ENCODE data around the gene CNP. TPM values are rescaled to one million over a fixed set of nuclear protein-coding genes. Genes with fewer than 3 reads are reported as not detected.

The CNP gene
- total RNA-seq, 1 donor from 2014 or later, result 72.9 TPM

GRCh38 chr17:41970901-41971331 is 4.3 kb downstream of the CNP start:
- no peak for TF ChIP-seq CTCF (IDR thresholded peaks at IDR 0.05)
- H3K4me1 ChIP-seq, result peaks cover 0 to 4% of the 10 kb centered on the region in 2 donors
- H3K4me3 ChIP-seq, result no peak overlapping the region
- H3K27me3 ChIP-seq, result no peaks in the 10 kb centered on the region
- H3K36me3 ChIP-seq, result peaks cover 36 to 56% of the 10 kb centered on the region in 2 donors
- DNase-seq (ENCODE audit: low spot score in 2 of 2), result no peak
- H3K27ac ChIP-seq, result no peak overlapping the region
- intact Hi-C loops (cut with DNase I), result no loop called here
- H3K9me3 ChIP-seq, result no peaks in the 10 kb centered on the region

- TF ChIP-seq CTCF (IDR thresholded peaks at IDR 0.05), result no peak
- intact Hi-C loops (cut with DNase I), result no loop called here
- DNase-seq (ENCODE audit: low spot score in 2 of 2), result no peak
- Histone ChIP-seq H3K4me3 (no peak overlapping the region), H3K4me1 (peaks cover 0 to 4% of the 10 kb centered on the region in 2 donors), H3K9me3 (no peaks in the 10 kb centered on the region), H3K27ac (no peak overlapping the region), H3K27me3 (no peaks in the 10 kb centered on the region), H3K36me3 (peaks cover 41 to 66% of the 10 kb centered on the region in 2 donors)
Observed at GRCh38 chr17:41971721-41972523, 5.3 kb downstream of the CNP start.

DNA sequence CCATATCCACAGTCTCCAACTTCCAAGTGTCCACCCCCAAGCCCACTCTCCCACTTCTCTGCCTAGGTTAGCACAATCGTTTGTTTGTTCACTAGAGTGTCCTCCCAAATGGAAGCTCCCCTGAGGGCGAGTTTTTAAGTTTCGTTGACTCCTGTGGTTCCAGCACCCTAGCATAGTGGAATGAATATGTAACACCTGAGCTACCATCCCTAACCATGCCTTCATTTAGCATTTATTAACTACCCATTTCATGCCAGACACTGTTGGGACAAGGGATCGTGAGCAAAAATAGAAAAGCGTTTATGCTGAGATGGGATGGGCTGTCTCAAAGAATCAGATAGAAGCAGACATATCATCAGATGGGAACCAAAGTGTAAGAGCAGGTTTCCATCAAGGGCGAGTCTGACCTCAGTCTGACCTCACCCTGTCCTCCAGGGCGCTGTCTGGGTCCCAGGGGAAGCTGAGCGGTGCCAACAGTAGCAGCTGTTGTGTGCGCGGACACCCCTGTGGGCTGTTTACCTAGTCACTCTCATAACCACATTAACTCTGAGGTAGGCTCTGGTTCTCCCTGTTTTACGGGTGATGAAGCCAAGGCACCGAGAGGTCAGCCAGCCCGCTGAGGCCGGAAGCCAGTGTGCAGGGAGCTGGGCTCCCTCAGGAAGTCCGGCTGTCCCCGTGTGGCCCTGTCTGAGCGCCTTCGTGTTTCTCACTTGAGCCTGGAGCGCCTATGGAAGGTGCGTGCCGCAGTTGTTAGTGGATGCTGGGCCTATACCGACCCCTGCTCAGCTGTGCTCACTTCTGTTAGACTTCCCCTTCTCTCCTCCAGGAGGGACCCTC is 6.2 kb downstream of the CNP start:
- H3K27ac ChIP-seq, result no peak overlapping the region
- H3K4me3 ChIP-seq, result no peak overlapping the region
- no peaks in the 10 kb centered on the region for H3K4me1 ChIP-seq
- no peak for TF ChIP-seq CTCF (IDR thresholded peaks at IDR 0.05)
- peaks cover 49 to 74% of the 10 kb centered on the region in 2 donors for H3K36me3 ChIP-seq
- intact Hi-C loops (cut with DNase I), result no loop called here
- no peaks in the 10 kb centered on the region for H3K27me3 ChIP-seq
- DNase-seq (ENCODE audit: low spot score in 2 of 2), result no peak
- H3K9me3 ChIP-seq, result no peaks in the 10 kb centered on the region

DNA sequence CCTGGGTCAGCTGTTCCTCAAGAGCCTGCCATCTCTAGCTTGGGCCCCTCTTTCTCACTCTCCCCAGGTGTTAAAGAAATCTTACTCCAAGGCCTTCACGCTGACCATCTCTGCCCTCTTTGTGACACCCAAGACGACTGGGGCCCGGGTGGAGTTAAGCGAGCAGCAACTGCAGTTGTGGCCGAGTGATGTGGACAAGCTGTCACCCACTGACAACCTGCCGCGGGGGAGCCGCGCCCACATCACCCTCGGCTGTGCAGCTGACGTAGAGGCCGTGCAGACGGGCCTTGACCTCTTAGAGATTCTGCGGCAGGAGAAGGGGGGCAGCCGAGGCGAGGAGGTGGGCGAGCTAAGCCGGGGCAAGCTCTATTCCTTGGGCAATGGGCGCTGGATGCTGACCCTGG is 6.8 kb downstream of the CNP start:
- H3K27me3 ChIP-seq, result no peaks in the 10 kb centered on the region
- no peaks in the 10 kb centered on the region for H3K4me1 ChIP-seq
- DNase-seq (ENCODE audit: low spot score in 2 of 2), result no peak
- H3K9me3 ChIP-seq, result no peaks in the 10 kb centered on the region
- no peak overlapping the region for H3K27ac ChIP-seq
- H3K4me3 ChIP-seq, result no peak overlapping the region
- TF ChIP-seq CTCF (IDR thresholded peaks at IDR 0.05), result no peak
- intact Hi-C loops (cut with DNase I), result no loop called here
- H3K36me3 ChIP-seq, result peaks cover 56 to 79% of the 10 kb centered on the region in 2 donors

GRCh38 chr17:41974031-41974430 is 7.4 kb downstream of the CNP start:
- no peak overlapping the region for H3K27ac ChIP-seq
- no peaks in the 10 kb centered on the region for H3K4me1 ChIP-seq
- intact Hi-C loops (cut with DNase I), result no loop called here
- DNase-seq (ENCODE audit: low spot score in 2 of 2), result no peak
- peaks cover 59 to 79% of the 10 kb centered on the region in 2 donors for H3K36me3 ChIP-seq
- TF ChIP-seq CTCF (IDR thresholded peaks at IDR 0.05), result no peak
- H3K4me3 ChIP-seq, result no peak overlapping the region
- no peaks in the 10 kb centered on the region for H3K27me3 ChIP-seq
- H3K9me3 ChIP-seq, result no peaks in the 10 kb centered on the region
